ENCODE results near the gene DCLK2.
A peak's percentile ranks its signal among the peaks of the same experiment; 100 is the strongest.

DCLK2 gene

GRCh38 chr4:150264595-150265161 is 186.4 kb downstream of the DCLK2 start:
- no peak for DNase-seq (ENCODE audit: low spot score)

- DNase-seq (ENCODE audit: low spot score): no peak
Measured at GRCh38 chr4:150265806-150266205, 187.6 kb downstream of the DCLK2 start.

GRCh38 chr4:150268444-150268843 is 190.2 kb downstream of the DCLK2 start:
- DNase-seq (ENCODE audit: low spot score): no peak

- no peak for DNase-seq (ENCODE audit: low spot score)
Measured at GRCh38 chr4:150278206-150278605, 200.0 kb downstream of the DCLK2 start.

GRCh38 chr4:150280081-150280895 is 202.0 kb downstream of the DCLK2 start:
- peak; percentile 14 for DNase-seq (ENCODE audit: low spot score)

GRCh38 chr4:150280975-150281374 is 202.7 kb downstream of the DCLK2 start:
- DNase-seq (ENCODE audit: low spot score): no peak

GRCh38 chr4:150283689-150284088 is 205.4 kb downstream of the DCLK2 start:
- peak; percentile 56 for DNase-seq (ENCODE audit: low spot score)

GRCh38 chr4:150286656-150287055 is 208.4 kb downstream of the DCLK2 start:
- no peak for DNase-seq (ENCODE audit: low spot score)

GRCh38 chr4:150289198-150289597 is 211.0 kb downstream of the DCLK2 start:
- no peak for DNase-seq (ENCODE audit: low spot score)

GRCh38 chr4:150289881-150290280 is 211.6 kb downstream of the DCLK2 start:
- no peak for DNase-seq (ENCODE audit: low spot score)

GRCh38 chr4:150297861-150298474 is 219.7 kb downstream of the DCLK2 start:
- peak; percentile 63 for DNase-seq (ENCODE audit: low spot score)

- no peak for DNase-seq (ENCODE audit: low spot score)
Measured at GRCh38 chr4:150299816-150300215, 221.6 kb downstream of the DCLK2 start.

- peak; percentile 69 for DNase-seq (ENCODE audit: low spot score)
Measured at GRCh38 chr4:150302553-150302952, 224.3 kb downstream of the DCLK2 start.

GRCh38 chr4:150305995-150306394 is 227.8 kb downstream of the DCLK2 start:
- DNase-seq (ENCODE audit: low spot score): peak; percentile 54

- no peak for DNase-seq (ENCODE audit: low spot score)
Measured at GRCh38 chr4:150306719-150307118, 228.5 kb downstream of the DCLK2 start.
